ENCODE data around the gene IMP4.

The IMP4 gene

GRCh38 chr2:130382313-130382917 lies 39.7 kb downstream of the IMP4 start:
- TF ChIP-seq ZNF274 (IDR thresholded peaks at IDR 0.05; ENCODE audit: low read depth, low read length) = no peak
- H3K4me3 ChIP-seq (ENCODE audit: low read length) = no peak overlapping the region

- no peak for TF ChIP-seq ZNF274 (IDR thresholded peaks at IDR 0.05; ENCODE audit: low read depth, low read length)
- H3K4me3 ChIP-seq (ENCODE audit: low read length) = no peak overlapping the region
Measured at GRCh38 chr2:130385709-130386108, 43.0 kb downstream of the IMP4 start.

DNA sequence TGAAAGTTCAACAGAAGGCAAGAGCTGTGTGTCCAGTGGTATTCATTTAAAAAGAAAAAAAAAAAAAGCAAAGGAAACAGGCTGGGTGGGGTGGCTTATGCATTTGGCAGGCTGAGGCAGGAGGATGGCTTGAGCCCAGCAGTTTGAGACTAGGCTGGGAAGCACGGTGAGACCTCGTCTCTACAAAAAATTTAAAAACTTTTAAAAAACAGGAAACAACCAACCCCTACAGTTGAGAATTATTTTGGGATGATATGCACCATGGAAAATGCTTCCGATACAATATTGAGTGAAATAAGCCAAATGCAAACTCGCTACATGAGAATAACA lies 44.3 kb downstream of the IMP4 start:
- no peak for TF ChIP-seq ZNF274 (IDR thresholded peaks at IDR 0.05; ENCODE audit: low read depth, low read length)
- H3K4me3 ChIP-seq (ENCODE audit: low read length) = no peak overlapping the region

GRCh38 chr2:130387804-130388203 lies 45.1 kb downstream of the IMP4 start:
- no peak for TF ChIP-seq ZNF274 (IDR thresholded peaks at IDR 0.05; ENCODE audit: low read depth, low read length)
- no peak overlapping the region for H3K4me3 ChIP-seq (ENCODE audit: low read length)

DNA sequence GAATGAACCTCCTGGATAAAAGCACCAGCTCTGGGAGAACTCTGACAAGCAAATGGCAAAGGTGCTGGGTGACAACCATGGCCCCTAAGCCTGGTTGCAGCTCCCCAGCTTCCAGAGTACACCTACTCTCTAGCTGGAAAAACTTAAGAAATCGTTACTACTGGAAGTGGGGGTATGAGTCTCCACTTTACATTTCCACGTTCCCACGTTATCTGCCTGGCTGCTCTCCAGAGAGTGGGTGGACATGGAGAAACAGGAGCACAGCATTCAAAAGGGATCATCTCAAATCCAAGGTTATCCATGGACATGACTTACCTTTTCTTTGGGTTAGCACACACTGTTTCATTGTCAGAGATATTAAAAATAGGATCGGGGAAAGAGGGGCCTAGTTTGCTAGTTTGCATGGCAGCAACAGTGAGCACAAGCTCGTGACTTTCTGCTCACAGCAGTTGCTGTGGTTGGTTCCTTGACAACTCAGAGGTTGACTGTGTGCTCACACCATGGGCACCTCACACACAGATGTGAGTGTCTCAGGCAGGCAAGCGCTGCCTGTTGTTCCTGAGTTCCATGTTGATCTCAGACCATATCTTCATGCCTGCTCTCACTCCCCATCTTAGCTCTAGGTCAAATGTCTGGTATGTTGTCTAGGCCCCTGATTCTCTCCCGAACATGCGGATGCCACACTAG lies 45.7 kb downstream of the IMP4 start:
- TF ChIP-seq ZNF274 (IDR thresholded peaks at IDR 0.05; ENCODE audit: low read depth, low read length) = no peak
- no peak overlapping the region for H3K4me3 ChIP-seq (ENCODE audit: low read length)

- H3K4me3 ChIP-seq (ENCODE audit: low read length) = no peak overlapping the region
- TF ChIP-seq ZNF274 (IDR thresholded peaks at IDR 0.05; ENCODE audit: low read depth, low read length) = no peak
Measured at GRCh38 chr2:130389358-130389757, 46.7 kb downstream of the IMP4 start.

- no peak overlapping the region for H3K4me3 ChIP-seq (ENCODE audit: low read length)
- TF ChIP-seq ZNF274 (IDR thresholded peaks at IDR 0.05; ENCODE audit: low read depth, low read length) = no peak
Measured at GRCh38 chr2:130389783-130390182, 47.1 kb downstream of the IMP4 start.

GRCh38 chr2:130390460-130391057 lies 47.9 kb downstream of the IMP4 start:
- TF ChIP-seq ZNF274 (IDR thresholded peaks at IDR 0.05; ENCODE audit: low read depth, low read length) = no peak
- H3K4me3 ChIP-seq (ENCODE audit: low read length) = peak overlapping the region; percentile 44; the same call in 1 of the 2 replicates

DNA sequence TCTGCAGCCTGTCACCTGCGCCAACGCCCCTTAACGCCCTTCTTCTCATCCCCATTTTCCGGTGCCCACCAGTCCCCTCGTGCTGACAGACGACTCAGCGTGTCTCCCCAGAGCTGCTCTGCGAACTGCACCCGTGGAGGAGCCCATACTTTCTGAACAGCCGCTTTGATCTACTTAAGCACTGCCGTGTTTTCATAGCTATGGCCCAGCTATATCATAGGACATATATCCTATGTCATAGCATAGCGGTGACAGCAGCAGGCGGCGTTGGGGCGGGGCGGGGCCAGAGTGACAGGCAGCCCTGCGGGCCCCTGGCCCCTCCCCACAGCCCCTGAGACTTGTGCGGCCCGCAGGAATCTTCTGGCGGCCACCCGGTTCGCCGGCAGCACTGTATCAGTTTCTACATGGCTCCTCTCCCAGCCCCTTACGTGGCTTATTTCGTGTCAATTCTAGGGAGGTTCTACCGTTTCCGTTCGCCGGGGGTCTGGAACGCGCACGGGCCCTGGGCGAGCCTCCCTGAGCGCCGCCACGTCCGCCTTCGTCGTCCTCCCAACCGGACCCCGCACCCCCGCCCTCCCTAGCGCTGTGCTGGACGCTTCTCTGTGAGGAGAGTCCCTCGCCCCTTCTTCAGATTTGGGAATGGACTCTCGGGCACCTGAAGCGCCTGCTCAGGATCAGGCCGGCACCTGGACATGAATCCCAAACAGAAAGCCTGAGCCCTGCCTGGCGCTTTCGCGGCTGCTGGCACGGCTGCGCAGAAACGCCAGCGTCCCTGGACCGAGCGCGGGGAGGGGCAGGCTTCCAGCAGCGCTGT lies 48.6 kb downstream of the IMP4 start:
- no peak for TF ChIP-seq ZNF274 (IDR thresholded peaks at IDR 0.05; ENCODE audit: low read depth, low read length)
- H3K4me3 ChIP-seq (ENCODE audit: low read length) = peak overlapping the region; percentile 44; the same call in 1 of the 2 replicates

GRCh38 chr2:130391872-130392670 lies 49.4 kb downstream of the IMP4 start:
- peak overlapping the region; percentile 44; the same call in 1 of the 2 replicates for H3K4me3 ChIP-seq (ENCODE audit: low read length)
- TF ChIP-seq ZNF274 (IDR thresholded peaks at IDR 0.05; ENCODE audit: low read depth, low read length) = no peak

GRCh38 chr2:130393318-130393910 lies 50.7 kb downstream of the IMP4 start:
- H3K4me3 ChIP-seq (ENCODE audit: low read length) = no peak overlapping the region
- no peak for TF ChIP-seq ZNF274 (IDR thresholded peaks at IDR 0.05; ENCODE audit: low read depth, low read length)

All from GM08714 (cell line).